Upper lobe of left lung (tissue), 4 donors: ENCODE data around the gene DNAJC25.

Experiments
- CTCF ChIP-seq, 6 experiments: fragments of 450-650 bp in 4 of 6; fragments of 200-600 bp in 2 of 6; sonication (generic) in 2 of 6; IDR thresholded peaks; one replicate each; pipeline ENCODE4 v1.5.1; 2016 to 2019; ENCODE audit warnings: antibody characterized with exemption in 6 of 6
- POLR2AphosphoS5 ChIP-seq, 2 donors: sonication (generic); formaldehyde crosslinking; IDR thresholded peaks; one replicate each; pipeline ENCODE4 v1.5.1; 2017; ENCODE audit warnings: antibody characterized with exemption in 2 of 2

GRCh38 chr9:111696796-111697195 lies 65.7 kb downstream of the DNAJC25 start:
- TF ChIP-seq CTCF (IDR thresholded peaks at IDR 0.05): no peak
- TF ChIP-seq POLR2AphosphoS5 (IDR thresholded peaks at IDR 0.05): no peak
